Subcutaneous abdominal adipose tissue (tissue), 5 donors: Measurements from ENCODE around the gene SH3PXD2A.
A peak's percentile ranks its signal among the peaks of the same experiment; 100 is the strongest.

ENCODE experiments used
- H3K27ac ChIP-seq: one replicate; pipeline ENCODE4 v1.7.0; 2013; ENCODE audit warnings: low read depth, mild to moderate bottlenecking, inconsistent platforms, low read length, moderate library complexity
- H3K27me3 ChIP-seq, 5 donors: one replicate each; pipeline ENCODE4 v1.7.0; 2013; ENCODE audit warnings: low read length in 5 of 5, inconsistent platforms in 1 of 5; ENCODE audit not compliant: control insufficient read depth in 5 of 5, insufficient read depth in 4 of 5
- H3K36me3 ChIP-seq, 5 donors: one replicate each; pipeline ENCODE4 v1.7.0; 2013; ENCODE audit warnings: low read length in 5 of 5; ENCODE audit not compliant: control insufficient read depth in 5 of 5, insufficient read depth in 5 of 5
- H3K4me1 ChIP-seq, 5 donors: one replicate each; pipeline ENCODE4 v1.7.0; 2013; ENCODE audit warnings: low read length in 5 of 5, mild to moderate bottlenecking in 3 of 5, moderate library complexity in 1 of 5; ENCODE audit not compliant: control insufficient read depth in 5 of 5, insufficient read depth in 5 of 5
- H3K4me3 ChIP-seq, 5 donors: one replicate each; pipeline ENCODE4 v1.7.0; 2013; ENCODE audit warnings: low read length in 5 of 5, low read depth in 1 of 5
- H3K9ac ChIP-seq, 5 donors: one replicate each; pipeline ENCODE4 v1.7.0; 2013; ENCODE audit warnings: low read length in 5 of 5, mild to moderate bottlenecking in 4 of 5, moderate library complexity in 3 of 5
- H3K9me3 ChIP-seq, 5 donors: one replicate each; pipeline ENCODE4 v1.7.0; 2013; ENCODE audit warnings: low read length in 5 of 5; ENCODE audit not compliant: control insufficient read depth in 5 of 5
- donor health status: healthy.
- donor health status: healthy.
- donor health status: healthy.
- donor health status: healthy.
- donor health status: healthy.

SH3PXD2A gene

DNA sequence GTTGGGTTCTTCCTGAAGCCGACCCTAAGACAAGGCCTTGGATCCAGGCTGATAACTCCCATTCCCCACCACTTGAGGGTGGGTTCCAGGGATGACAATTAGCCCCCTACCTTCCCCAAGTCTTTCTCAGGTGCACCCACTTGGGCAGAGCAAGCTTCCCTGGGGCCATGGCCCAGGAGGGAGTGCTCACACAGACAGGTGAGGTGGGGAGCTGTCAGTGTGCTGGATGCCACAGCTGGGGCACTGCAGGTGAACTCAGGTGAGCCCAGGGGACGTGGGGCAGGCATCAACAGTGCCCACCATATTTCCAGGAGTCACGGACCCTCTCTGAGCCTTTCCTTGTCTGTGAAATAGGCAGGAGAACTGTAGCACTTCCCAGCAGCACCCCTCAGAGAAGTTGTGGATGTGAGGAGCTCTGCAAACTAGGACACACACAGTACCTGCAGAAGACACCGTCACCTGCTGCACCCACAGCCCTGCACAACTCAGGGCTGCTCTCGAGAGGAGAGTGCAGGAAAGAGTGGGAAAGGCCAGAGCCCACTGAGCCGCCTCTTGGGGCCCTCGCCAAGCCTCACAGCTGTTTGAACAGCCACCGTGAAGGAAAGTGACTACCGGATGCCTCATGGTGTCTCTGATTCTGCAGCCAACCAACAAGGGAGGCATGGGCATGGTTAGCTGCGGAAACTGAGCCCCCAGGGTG, 17.9 kb downstream of the SH3PXD2A start:
- Histone ChIP-seq H3K4me1 (peaks cover 17 to 49% (median 27%) of the 10 kb centered on the region in 5 donors), H3K4me3 (no peak overlapping the region), H3K9me3 (no peaks in the 10 kb centered on the region), H3K9ac (no peak overlapping the region), H3K27ac (no peak overlapping the region), H3K27me3 (peaks cover 0 to 6% (median 0%) of the 10 kb centered on the region in 5 donors), H3K36me3 (peaks cover 0 to 2% (median 0%) of the 10 kb centered on the region in 5 donors)

DNA sequence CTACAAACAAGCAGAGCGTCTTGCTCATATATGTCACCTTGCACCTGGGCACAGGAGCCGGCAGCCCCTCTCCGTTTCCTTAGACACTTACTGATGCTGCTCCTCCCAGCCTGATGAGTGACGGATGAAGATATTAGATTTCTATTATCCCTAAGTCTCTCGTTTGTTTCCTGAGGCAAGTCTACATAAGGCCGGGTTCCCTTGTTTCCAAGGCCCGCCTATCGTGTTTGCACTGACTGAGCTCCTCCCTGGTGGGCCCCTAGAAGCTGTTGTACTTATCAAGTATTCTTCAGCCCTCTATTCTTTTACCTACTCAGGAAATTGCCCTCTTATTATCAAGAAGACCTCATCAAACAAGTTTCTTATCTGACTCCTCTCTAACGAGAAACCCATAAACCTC, 18.5 kb downstream of the SH3PXD2A start:
- Histone ChIP-seq H3K36me3 (peaks cover 0 to 2% (median 0%) of the 10 kb centered on the region in 5 donors), H3K27me3 (peaks cover 0 to 6% (median 0%) of the 10 kb centered on the region in 5 donors), H3K9me3 (no peaks in the 10 kb centered on the region), H3K4me1 (peaks cover 17 to 49% (median 27%) of the 10 kb centered on the region in 5 donors), H3K27ac (no peak overlapping the region), H3K4me3 (no peak overlapping the region), H3K9ac (no peak overlapping the region)

DNA sequence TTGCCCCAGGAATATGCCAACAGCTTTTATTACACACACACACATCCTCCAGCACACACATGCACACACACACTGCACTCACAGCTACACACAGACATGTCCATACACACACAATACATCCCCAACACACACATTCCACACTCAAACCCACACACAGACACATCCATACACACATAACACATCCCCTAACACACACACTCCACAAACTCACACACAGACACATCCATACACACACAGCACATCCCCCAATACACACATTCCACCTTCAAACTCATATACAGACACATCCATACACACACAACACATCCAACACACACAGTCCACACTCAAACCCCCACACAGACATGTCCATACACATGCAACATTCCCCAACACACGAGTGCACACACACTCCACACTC, 19.1 kb downstream of the SH3PXD2A start:
- H3K36me3 ChIP-seq: peaks cover 0 to 2% (median 0%) of the 10 kb centered on the region in 5 donors
- peaks cover 0 to 6% (median 0%) of the 10 kb centered on the region in 5 donors for H3K27me3 ChIP-seq
- no peak overlapping the region for H3K9ac ChIP-seq
- H3K4me3 ChIP-seq: no peak overlapping the region
- no peak overlapping the region for H3K27ac ChIP-seq
- no peaks in the 10 kb centered on the region for H3K9me3 ChIP-seq
- peaks cover 17 to 47% (median 27%) of the 10 kb centered on the region in 5 donors for H3K4me1 ChIP-seq

DNA sequence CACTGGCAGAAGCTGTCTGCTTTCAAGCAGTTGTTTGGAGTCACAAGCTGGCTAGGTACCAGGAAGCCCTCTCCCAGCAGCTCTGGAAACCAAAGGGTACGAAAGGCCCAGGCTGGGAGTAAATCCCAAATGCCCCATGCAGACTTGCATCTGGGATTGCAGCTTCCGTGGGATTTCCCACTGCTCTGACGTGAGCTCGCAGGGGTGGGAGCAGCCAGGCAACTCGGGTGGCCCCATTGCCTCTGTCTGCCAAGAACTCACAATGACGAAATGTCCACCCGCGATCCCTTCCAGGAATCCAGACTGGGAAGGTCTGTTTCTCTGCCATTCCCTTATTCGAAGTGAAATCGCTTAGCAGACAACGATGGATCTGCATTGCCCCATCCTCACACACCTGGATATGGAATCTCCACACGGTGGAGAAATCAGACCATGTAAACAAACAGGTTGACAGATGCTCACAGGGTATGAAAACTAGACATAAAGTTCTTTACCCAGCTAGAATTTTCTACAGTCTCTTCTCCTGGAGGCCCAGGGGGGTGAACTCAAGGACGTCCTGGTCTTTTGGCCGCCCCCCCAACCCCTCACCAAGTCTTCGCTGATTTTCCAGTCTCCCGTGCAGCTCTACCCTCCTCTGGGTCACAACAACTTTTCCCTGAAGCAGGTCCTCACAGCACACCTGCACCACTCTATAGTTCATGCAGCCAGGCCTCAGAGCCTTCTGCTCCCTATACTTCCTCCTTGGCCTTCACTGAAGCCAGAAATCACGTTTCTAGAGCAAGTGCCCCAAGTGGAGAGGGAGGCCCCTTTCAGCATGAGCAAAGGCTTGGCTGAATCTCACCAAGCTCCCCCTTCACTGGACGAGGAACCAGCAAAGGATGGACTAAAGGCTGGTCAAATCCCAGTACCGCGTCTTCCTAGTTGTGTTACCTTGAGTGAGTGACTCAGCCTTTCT, 20.0 kb downstream of the SH3PXD2A start:
- Histone ChIP-seq H3K4me3 (no peak overlapping the region), H3K9me3 (no peaks in the 10 kb centered on the region), H3K4me1 (peaks cover 17 to 39% (median 24%) of the 10 kb centered on the region in 5 donors), H3K36me3 (peaks cover 0 to 2% (median 0%) of the 10 kb centered on the region in 5 donors), H3K27me3 (peaks cover 0 to 5% (median 0%) of the 10 kb centered on the region in 5 donors), H3K9ac (peak overlapping the region in 1 of 5 donors; percentile 79), H3K27ac (peak overlapping the region; percentile 21)

DNA sequence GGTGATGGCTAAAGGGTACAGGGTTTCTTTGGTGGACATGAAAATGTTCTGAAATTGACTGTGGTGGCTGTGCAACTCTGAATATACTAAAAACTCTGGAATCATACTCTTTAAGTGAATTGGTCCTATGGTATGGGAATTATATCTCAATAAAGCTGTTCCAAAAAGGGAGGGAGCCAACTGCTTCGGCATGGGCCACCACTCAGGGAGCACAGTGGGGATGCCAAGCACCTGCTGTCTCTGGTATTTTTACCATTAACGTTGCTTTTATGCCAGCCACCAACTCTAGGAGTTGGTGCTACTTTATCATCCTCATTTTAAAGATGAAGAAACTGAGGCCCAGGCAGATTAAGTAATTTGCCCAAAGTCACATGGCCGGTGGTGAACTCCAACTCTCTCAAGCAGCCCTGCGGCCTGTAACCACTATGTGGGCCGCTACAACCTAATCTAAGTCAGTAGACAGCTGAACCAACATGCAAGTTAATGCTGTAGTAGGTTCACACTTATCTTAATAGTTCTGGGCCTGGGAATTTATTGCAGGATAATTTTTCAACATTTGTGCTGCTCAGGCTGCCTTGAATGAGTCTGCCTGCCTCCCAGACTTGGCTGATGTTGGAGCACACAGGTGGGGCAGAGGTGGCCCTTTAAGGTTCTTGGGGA, 20.8 kb downstream of the SH3PXD2A start:
- Histone ChIP-seq H3K4me1 (peaks cover 17 to 40% (median 24%) of the 10 kb centered on the region in 5 donors), H3K36me3 (peaks cover 0 to 2% (median 0%) of the 10 kb centered on the region in 5 donors), H3K4me3 (no peak overlapping the region), H3K9me3 (no peaks in the 10 kb centered on the region), H3K9ac (no peak overlapping the region), H3K27ac (peak overlapping the region; percentile 28), H3K27me3 (peaks cover 0 to 5% (median 0%) of the 10 kb centered on the region in 5 donors)

DNA sequence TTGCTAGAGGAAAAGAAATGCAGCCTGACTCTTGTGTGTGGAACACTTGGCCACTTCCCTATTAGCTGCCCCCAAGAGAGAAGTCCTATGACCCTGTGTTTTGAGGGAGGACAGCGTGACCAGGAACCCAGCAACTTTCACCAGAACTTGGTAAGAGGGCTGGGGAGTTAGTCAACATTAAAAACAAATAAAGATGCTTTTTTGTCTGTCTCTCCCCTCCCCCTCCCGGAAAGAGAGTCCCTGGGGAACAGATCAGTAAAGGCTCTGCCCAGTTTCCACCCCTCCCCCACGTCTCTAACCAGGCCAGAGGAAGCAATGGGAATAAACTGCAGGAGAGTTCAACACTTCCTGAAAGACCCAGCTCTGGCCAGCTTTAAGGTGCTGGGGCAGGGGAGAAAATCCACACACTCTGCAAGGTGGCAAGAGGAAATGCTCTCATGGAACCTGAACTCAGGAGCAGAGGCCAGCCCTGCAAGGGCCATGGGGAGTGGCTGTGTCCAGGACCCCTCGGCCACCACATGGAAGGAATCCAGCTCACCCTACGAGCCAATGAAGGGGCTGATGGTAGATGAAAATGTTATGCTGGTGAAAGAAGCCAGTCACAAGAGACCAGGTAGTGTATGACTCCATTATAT, 21.5 kb downstream of the SH3PXD2A start:
- H3K9ac ChIP-seq: peak overlapping the region in 1 of 5 donors; percentile 22

DNA sequence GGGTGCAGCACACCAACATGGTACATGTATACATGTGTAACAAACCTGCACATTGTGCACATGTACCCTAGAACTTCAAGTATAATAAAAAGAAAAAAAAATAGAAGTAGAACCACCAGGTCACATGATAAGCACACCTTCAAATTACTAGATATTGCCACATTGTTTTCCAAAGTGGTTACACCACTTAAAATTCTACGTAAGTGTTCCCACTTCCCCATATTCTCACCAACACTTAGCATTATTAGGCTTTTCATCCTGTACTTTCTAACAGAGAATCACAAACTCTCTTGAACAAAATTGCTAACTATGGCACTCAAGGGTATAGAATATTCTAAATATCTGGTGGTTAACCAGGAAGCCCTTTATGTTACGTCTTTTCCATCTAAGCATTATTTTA, 22.6 kb downstream of the SH3PXD2A start:
- no peak overlapping the region for H3K27ac ChIP-seq
- peaks cover 0 to 2% (median 0%) of the 10 kb centered on the region in 5 donors for H3K36me3 ChIP-seq
- H3K4me1 ChIP-seq: peaks cover 17 to 35% (median 24%) of the 10 kb centered on the region in 5 donors
- H3K9me3 ChIP-seq: no peaks in the 10 kb centered on the region
- no peak overlapping the region for H3K4me3 ChIP-seq
- no peak overlapping the region for H3K9ac ChIP-seq
- H3K27me3 ChIP-seq: peaks cover 0 to 5% (median 0%) of the 10 kb centered on the region in 5 donors

More for the DNA sequence above, 21.5 kb downstream of the SH3PXD2A start:
- no peaks in the 10 kb centered on the region for H3K9me3 ChIP-seq
- peaks cover 17 to 36% (median 24%) of the 10 kb centered on the region in 5 donors for H3K4me1 ChIP-seq
- H3K36me3 ChIP-seq: peaks cover 0 to 2% (median 0%) of the 10 kb centered on the region in 5 donors
- H3K4me3 ChIP-seq: no peak overlapping the region
- peaks cover 0 to 5% (median 0%) of the 10 kb centered on the region in 5 donors for H3K27me3 ChIP-seq
- H3K27ac ChIP-seq: peak overlapping the region; percentile 28

DNA sequence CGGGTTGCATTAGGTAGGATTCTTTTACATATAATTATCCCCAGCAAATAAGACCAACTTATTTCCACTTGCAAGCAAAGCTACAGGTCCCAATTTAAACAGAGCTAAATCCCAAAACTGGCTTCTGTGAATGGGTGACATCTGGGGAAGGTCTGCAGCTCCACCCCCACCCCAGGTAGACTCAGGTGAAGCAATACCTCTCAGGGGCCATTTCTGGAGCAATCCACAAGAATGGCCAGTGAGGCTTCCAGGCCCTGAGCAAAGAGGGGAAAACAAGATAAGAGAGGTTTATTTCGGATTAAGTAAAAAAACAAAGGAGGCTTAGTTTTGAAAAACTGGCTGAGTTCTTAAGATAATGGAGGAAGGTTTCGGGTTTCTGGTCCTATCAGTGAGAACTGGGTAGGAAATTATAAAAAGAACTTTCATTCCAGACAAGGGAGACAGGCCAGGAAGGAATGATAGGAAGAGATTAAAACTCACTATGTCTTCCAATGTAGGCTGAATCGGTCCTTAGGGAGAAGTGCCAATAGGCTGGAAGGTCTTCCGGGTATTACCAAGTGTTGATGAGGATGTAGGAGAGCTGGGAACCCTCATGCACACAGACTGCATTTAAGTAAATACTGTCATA, 25.4 kb downstream of the SH3PXD2A start:
- Histone ChIP-seq H3K36me3 (peaks cover 0 to 2% (median 0%) of the 10 kb centered on the region in 5 donors), H3K27me3 (peaks cover 0 to under 1% (median 0%) of the 10 kb centered on the region in 5 donors), H3K27ac (no peak overlapping the region), H3K9ac (no peak overlapping the region), H3K4me1 (peaks cover 11 to 33% (median 16%) of the 10 kb centered on the region in 5 donors), H3K4me3 (no peak overlapping the region), H3K9me3 (no peaks in the 10 kb centered on the region)

DNA sequence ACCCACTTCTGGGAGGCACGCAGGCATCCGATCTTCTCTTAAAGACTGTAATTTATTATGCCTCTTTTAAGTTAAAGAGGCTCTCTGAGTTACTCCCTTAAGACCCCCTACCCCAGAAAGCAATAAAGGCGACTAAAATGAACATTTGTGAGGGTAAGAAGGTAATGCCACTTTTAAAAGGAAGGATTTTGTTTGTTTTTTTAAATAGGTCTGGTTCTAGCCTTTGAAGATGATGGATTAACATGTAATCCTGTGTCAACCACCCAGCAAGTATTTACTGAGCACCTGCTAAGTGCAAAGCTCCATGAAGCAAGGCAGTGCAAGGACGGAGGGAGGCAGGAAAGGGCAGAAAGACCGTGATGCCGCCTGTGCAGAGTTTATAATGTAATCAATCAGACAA, 26.1 kb downstream of the SH3PXD2A start:
- Histone ChIP-seq H3K9ac (no peak overlapping the region), H3K4me1 (peaks cover 6 to 33% (median 14%) of the 10 kb centered on the region in 5 donors), H3K4me3 (no peak overlapping the region), H3K36me3 (peaks cover 0 to 2% (median 0%) of the 10 kb centered on the region in 5 donors), H3K27me3 (no peaks in the 10 kb centered on the region), H3K27ac (no peak overlapping the region), H3K9me3 (no peaks in the 10 kb centered on the region)
